Glutamatergic neuron (in vitro differentiated cells): ENCODE results near the gene ABCA3. TPM values are rescaled to one million over a fixed set of nuclear protein-coding genes. Genes with fewer than 3 reads are reported as not detected.
A peak's percentile ranks its signal among the peaks of the same experiment; 100 is the strongest.

Experiments used
- DNase-seq: peaks from one replicate; pipeline ENCODE4 v3.0.0; 2022
- H3K27ac Mint-ChIP-seq: one replicate; pipeline ENCODE4 v1.8.0; 2020; ENCODE audit warnings: mild to moderate bottlenecking, mixed read lengths, inconsistent platforms; ENCODE audit not compliant: unreplicated experiment
- H3K27me3 Mint-ChIP-seq: one replicate; pipeline ENCODE4 v1.8.0; 2020; ENCODE audit warnings: mild to moderate bottlenecking, moderate library complexity, mixed read lengths, inconsistent platforms; ENCODE audit not compliant: unreplicated experiment
- H3K36me3 Mint-ChIP-seq: one replicate; pipeline ENCODE4 v1.8.0; 2020; ENCODE audit warnings: mild to moderate bottlenecking, mixed read lengths, inconsistent platforms; ENCODE audit not compliant: unreplicated experiment
- H3K4me1 Mint-ChIP-seq: one replicate; pipeline ENCODE4 v1.8.0; 2020; ENCODE audit warnings: mild to moderate bottlenecking, low read depth, mixed read lengths, inconsistent platforms; ENCODE audit not compliant: unreplicated experiment
- H3K4me3 Mint-ChIP-seq: one replicate; pipeline ENCODE4 v1.8.0; 2020; ENCODE audit warnings: mild to moderate bottlenecking, mixed read lengths, inconsistent platforms; ENCODE audit not compliant: unreplicated experiment
- H3K9me3 Mint-ChIP-seq: one replicate; pipeline ENCODE4 v1.8.0; 2020; ENCODE audit warnings: mild to moderate bottlenecking, moderate library complexity, mixed read lengths, inconsistent platforms; ENCODE audit not compliant: unreplicated experiment
- CTCF ChIP-seq: fragments of 200-600 bp; sonication (generic); IDR thresholded peaks from one replicate; pipeline ENCODE4 v1.5.0; 2021; ENCODE audit not compliant: partially characterized antibody, unreplicated experiment
- total RNA-seq: library from RNA; stranded (reverse); fragmentation: NEBNext Ultra II Directional; extraction: Animal tissue kit (Norgen Biotek cat#: 25700); gene quantifications from one replicate; pipeline ENCODE4 v1.2.1, GENCODE V29; 2021; ENCODE audit not compliant: unreplicated experiment

ABCA3 gene
- total RNA-seq, 1 donor from 2014 or later, result 110 TPM

GRCh38 chr16:2251296-2252111 is 89.0 kb downstream of the ABCA3 start, which contains the start of gene ECI1:
TSS of gene ECI1 (minus strand) at chr16:2251587. CDS start at chr16:2251566, 21 bp downstream.
- H3K27ac Mint-ChIP-seq, result peak within 1 kb of the TSS; percentile 17
- peak; percentile 66 for TF ChIP-seq CTCF
- no peaks in the 10 kb centered on the region for H3K27me3 Mint-ChIP-seq
- H3K4me3 Mint-ChIP-seq, result peak within 1 kb of the TSS; percentile 87
- DNase-seq, result peak; percentile 94
- H3K36me3 Mint-ChIP-seq, result no peaks in the 10 kb centered on the region
- H3K9me3 Mint-ChIP-seq, result peaks cover 2% of the 10 kb centered on the region
- no peaks in the 10 kb centered on the region for H3K4me1 Mint-ChIP-seq

DNA sequence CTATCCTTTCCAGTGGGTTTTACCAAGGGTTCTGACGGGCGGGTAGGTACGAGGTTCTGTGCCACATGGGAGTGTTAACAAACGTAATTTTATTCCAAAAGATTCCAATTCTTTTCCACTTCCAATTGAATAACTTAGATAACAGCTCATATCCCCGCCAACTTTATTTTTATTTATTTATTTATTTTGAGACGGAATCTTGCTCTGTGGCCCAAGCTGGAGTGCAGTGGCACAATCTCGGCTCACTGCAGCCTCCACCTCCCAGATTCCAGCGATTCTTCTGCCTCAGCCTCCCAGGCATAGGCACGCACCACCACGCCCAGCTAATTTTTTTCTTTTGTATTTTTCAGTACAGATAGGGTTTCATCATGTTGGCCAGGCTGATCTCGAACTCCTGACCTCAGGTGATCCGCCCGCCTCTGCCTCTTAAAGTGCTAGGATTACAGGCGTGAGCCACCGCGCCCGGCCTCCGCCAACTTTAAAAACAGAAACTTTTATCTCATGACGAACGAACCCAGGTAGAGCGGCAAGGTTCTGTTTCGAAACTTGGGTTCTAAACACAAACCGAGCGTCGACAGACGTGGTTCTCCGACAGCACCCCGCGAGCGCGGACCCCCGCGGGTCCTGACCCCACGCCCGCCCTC is 89.8 kb downstream of the ABCA3 start:
- Mint-ChIP-seq H3K27ac (no peak overlapping the region), H3K27me3 (no peaks in the 10 kb centered on the region), H3K4me3 (peak overlapping the region; percentile 87), H3K36me3 (no peaks in the 10 kb centered on the region), H3K4me1 (no peaks in the 10 kb centered on the region), H3K9me3 (peaks cover 2% of the 10 kb centered on the region)
- DNase-seq, result peak; percentile 7
- no peak for TF ChIP-seq CTCF

DNA sequence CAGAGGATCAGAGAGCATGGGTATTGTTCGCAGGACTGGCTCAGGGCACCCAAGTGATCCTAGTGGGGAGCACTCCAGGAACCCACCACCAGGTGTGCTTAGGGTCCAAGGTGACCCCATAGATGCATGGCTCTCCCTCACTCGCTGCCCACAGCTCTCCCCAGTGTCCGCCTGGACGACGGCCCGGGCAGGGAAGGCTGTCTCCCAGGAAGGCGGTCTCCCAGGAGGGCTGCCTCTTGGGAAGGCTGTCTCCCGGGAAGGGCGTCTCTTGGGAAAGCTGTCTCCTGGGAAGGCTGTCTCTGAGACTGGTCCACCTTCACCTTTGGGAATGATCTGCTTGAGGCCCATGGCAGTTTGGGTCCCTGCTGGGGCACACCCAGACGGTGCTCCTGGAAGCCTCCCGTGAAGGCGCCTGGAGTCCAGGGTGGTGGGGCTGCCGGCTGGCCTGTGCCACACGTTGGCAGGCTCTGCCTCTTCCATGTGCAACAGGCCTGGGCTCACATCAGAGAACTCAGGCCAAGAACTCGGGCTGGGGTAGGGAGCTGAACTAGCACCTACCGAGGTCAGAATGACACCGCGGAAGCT is 94.1 kb downstream of the ABCA3 start:
- no peak for DNase-seq
- peaks cover 5% of the 10 kb centered on the region for H3K9me3 Mint-ChIP-seq
- no peaks in the 10 kb centered on the region for H3K4me1 Mint-ChIP-seq
- H3K36me3 Mint-ChIP-seq, result no peaks in the 10 kb centered on the region
- TF ChIP-seq CTCF, result no peak
- H3K27ac Mint-ChIP-seq, result no peak overlapping the region
- no peak overlapping the region for H3K4me3 Mint-ChIP-seq
- H3K27me3 Mint-ChIP-seq, result no peaks in the 10 kb centered on the region

- Mint-ChIP-seq H3K4me1 (no peaks in the 10 kb centered on the region), H3K27me3 (no peaks in the 10 kb centered on the region), H3K36me3 (no peaks in the 10 kb centered on the region), H3K27ac (no peak overlapping the region), H3K4me3 (no peak overlapping the region), H3K9me3 (peaks cover 5% of the 10 kb centered on the region)
- TF ChIP-seq CTCF, result no peak
- DNase-seq, result no peak
These were observed 95.4 kb downstream of the ABCA3 start for GRCh38 chr16:2244926-2245795.
